Measurements from ENCODE around the gene MAP2K5. TPM values are rescaled to one million over a fixed set of nuclear protein-coding genes. Genes with fewer than 3 reads are reported as not detected.

The MAP2K5 gene
- total and polyA plus RNA-seq, 10 of the 15 experiments (the other 5 are each of a cell fraction or from before 2014, with no cell fraction given): 1.3 to 19.4 (median 9.6) TPM

GRCh38 chr15:67755264-67755663 lies 212.8 kb downstream of the MAP2K5 start (continued):
- TF ChIP-seq SMC3 (IDR thresholded peaks at IDR 0.05; ENCODE audit: borderline replicate concordance, low read length) (no peak), SRF (IDR thresholded peaks at IDR 0.05; ENCODE audit: low read depth in 2 of 2, low read length in 2 of 2) (no peak), BCL11A (IDR thresholded peaks at IDR 0.05; ENCODE audit: low read depth, low read length) (no peak)

GRCh38 chr15:67755936-67756335 lies 213.4 kb downstream of the MAP2K5 start:
- CTCF ChIA-PET: no interaction called here
- Histone ChIP-seq H3K4me2 (ENCODE audit: control insufficient read depth, insufficient read depth) (no peak overlapping the region), H3K36me3 (ENCODE audit: control insufficient read depth in 2 of 2, insufficient read depth in 2 of 2, low read length in 1 of 2) (no peaks in the 10 kb centered on the region), H3K27me3 (replicated peaks in 1 of 2; ENCODE audit: control insufficient read depth in 2 of 2, insufficient read depth in 2 of 2, low read length in 1 of 2) (no peaks in the 10 kb centered on the region), H3K79me2 (ENCODE audit: control insufficient read depth, insufficient read depth, low read length) (no peaks in the 10 kb centered on the region), H3K27ac (ENCODE audit: control insufficient read depth, insufficient read depth) (no peak overlapping the region), H3K9ac (ENCODE audit: control insufficient read depth, insufficient read depth, low read length) (no peak overlapping the region), H2AFZ (ENCODE audit: control insufficient read depth, low read depth, low read length) (no peak overlapping the region), H3K4me1 (ENCODE audit: control insufficient read depth, insufficient read depth, low read length) (peaks cover 8% of the 10 kb centered on the region; the same call in 1 of the 2 replicates), H4K20me1 (ENCODE audit: control insufficient read depth, insufficient read depth) (no peaks in the 10 kb centered on the region), H3K9me3 (replicated peaks; ENCODE audit: control insufficient read depth, insufficient read depth, low read length) (no peaks in the 10 kb centered on the region), H3K4me3 (no peak overlapping the region)
- in situ Hi-C loops (cut with MboI) (no loop called here), intact Hi-C loops (cut with micrococcal nuclease; ENCODE audit: unreplicated experiment) (no loop called here)
- SMC1A ChIA-PET (ENCODE audit: uncharacterized antibody, unreplicated experiment): interaction anchor here (1.1 kb wide), 1 partner anchor 57 kb away, joined by 3 read pairs; no protein-coding TSS in a partner anchor
- ATAC-seq: no peak
- TF ChIP-seq NFXL1 (IDR thresholded peaks at IDR 0.05; ENCODE audit: borderline replicate concordance) (no peak), IRF4 (IDR thresholded peaks at IDR 0.05; ENCODE audit: low read depth, low read length) (no peak), NFIC (IDR thresholded peaks at IDR 0.05; ENCODE audit: low read depth, low read length) (no peak), MLLT1 (IDR thresholded peaks at IDR 0.05) (no peak)
- 100% methylated on average over 1 of the region's 1 CpG for WGBS (ENCODE audit: insufficient coverage, insufficient replicate concordance, low lambda C conversion rate, missing lambda C conversion rate)
- DNase-seq (ENCODE audit: low read depth, low spot score): no peak
- POLR2A ChIA-PET: interaction anchor here (1.0 kb wide), 1 partner anchor 12 kb away, joined by 3 read pairs; no protein-coding TSS in a partner anchor
- no TSS peak for BruUV-seq (replicated peaks)
- RAD21 ChIA-PET (ENCODE audit: unreplicated experiment): interaction anchor here (1.2 to 2.8 kb wide), 2 partner anchors 11 to 297 kb away, joined by 3 to 8 read pairs; no protein-coding TSS in a partner anchor
- no peak for FAIRE-seq

Data from GM12878 (cell line).